K562 (cell line): Measurements from ENCODE around the gene PIEZO2. TPM values are rescaled to one million over a fixed set of nuclear protein-coding genes. Genes with fewer than 3 reads are reported as not detected.
"Not testable (repeated sequence)": the region's sequence is repeated elsewhere in the genome, so short reads cannot be mapped to it uniquely, and the experiment has no call there.

Experiments
- ATAC-seq: fragments of 200-7000 bp; cut with Tn5 transposase; 3 replicates; pipeline ENCODE4 v1.9.1; 2020; ENCODE audit warnings: moderate library complexity
- BruUV-seq: library from RNA; stranded (reverse); fragments of 400-500 nt; replicated peaks from 2 replicates; lab custom pipeline; 2021; lab: Mats Ljungman, UMichigan
- CTCF ChIA-PET: fragments of 300-600 bp; formaldehyde crosslinking; extraction: SDS; loops from one replicate; lab custom pipeline; 2021; ENCODE audit warnings: low intra/inter-chr PET ratio; lab: Yijun Ruan, JAX
- POLR2A ChIA-PET: fragments of 300-600, 350-650 bp; sonication (Branson Sonifier 250); formaldehyde crosslinking; extraction: SDS; loops from one replicate; lab custom pipeline; 2021; ENCODE audit warnings: antibody characterized with exemption, inconsistent platforms; lab: Yijun Ruan, JAX
- DNase-seq, 4 experiments: peaks; one replicate each; pipeline versions ENCODE4 v3.0.0 to v3.0.0-alpha.2; 2011 to 2018; ENCODE audit warnings: low spot score in 3 of 4, mixed read lengths in 3 of 4; ENCODE audit errors: extremely low read depth in 1 of 4
- FAIRE-seq: peaks from 2 replicates; lab custom pipeline; 2011; peaks lifted over from hg19 to GRCh38; lab: Jason Lieb, UNC
- H2AFZ ChIP-seq: 2 replicates; pipeline ENCODE4 v1.6.0; 2011; ENCODE audit warnings: low read depth, low read length, control low read depth, inconsistent platforms
- H3K27ac ChIP-seq: fragments of 200-600 bp; 3 replicates; pipeline ENCODE4 v1.8.0; 2011; ENCODE audit warnings: low read depth, mild to moderate bottlenecking, control low read depth, inconsistent platforms, low read length, moderate library complexity, mixed read lengths; ENCODE audit errors: extremely low read depth
- H3K27me3 ChIP-seq, 2 experiments: fragments of 300-600 bp in 1 of 2; 2 replicates in 1 of 2; 3 replicates in 1 of 2; pipeline versions ENCODE4 v1.6.0 to v1.8.0; 2011; ENCODE audit warnings: inconsistent platforms in 2 of 2, low read length in 2 of 2, mild to moderate bottlenecking in 1 of 2, mixed read lengths in 1 of 2, moderate library complexity in 1 of 2; ENCODE audit not compliant: control insufficient read depth in 2 of 2, insufficient read depth in 2 of 2
- H3K36me3 ChIP-seq: fragments of 300-600 bp; 3 replicates; pipeline ENCODE4 v1.8.0; 2011; ENCODE audit warnings: mild to moderate bottlenecking, low read length, inconsistent platforms; ENCODE audit not compliant: control insufficient read depth, insufficient read depth
- H3K4me1 ChIP-seq, 2 experiments: fragments of 200-600 bp in 1 of 2; replicated peaks in 1 of 2; 2 replicates in 1 of 2; 3 replicates in 1 of 2; pipeline versions ENCODE4 v1.5.1 to v1.8.0; 2011; ENCODE audit warnings: inconsistent platforms in 2 of 2, low read length in 2 of 2, mild to moderate bottlenecking in 1 of 2, mixed read lengths in 1 of 2, moderate library complexity in 1 of 2; ENCODE audit not compliant: control insufficient read depth in 2 of 2, insufficient read depth in 2 of 2
- H3K4me2 ChIP-seq: 2 replicates; pipeline ENCODE4 v1.6.1; 2011; ENCODE audit warnings: low read length, control low read depth, inconsistent platforms, mixed read lengths; ENCODE audit not compliant: insufficient read depth
- H3K4me3 ChIP-seq: fragments of 200-600 bp; sonication (generic), shearing (Covaris generic); 2 replicates; pipeline ENCODE4 v1.5.1; 2016; ENCODE audit warnings: control low read depth, inconsistent platforms
- H3K79me2 ChIP-seq: fragments of 200-600 bp; 3 replicates; pipeline ENCODE4 v1.8.0; 2011; ENCODE audit warnings: low read length, inconsistent platforms; ENCODE audit not compliant: control insufficient read depth, insufficient read depth
- H3K9ac ChIP-seq, 2 experiments: 2 replicates each; pipeline versions ENCODE4 v1.6.0 to v1.6.1; 2011; ENCODE audit warnings: low read depth in 2 of 2, low read length in 2 of 2, control low read depth in 1 of 2, inconsistent platforms in 1 of 2, mild to moderate bottlenecking in 1 of 2, mixed read lengths in 1 of 2; ENCODE audit not compliant: insufficient read depth in 1 of 2
- H3K9me1 ChIP-seq: one replicate; pipeline ENCODE4 v1.6.0; 2011; ENCODE audit warnings: inconsistent platforms, mild to moderate bottlenecking, low read length, moderate library complexity; ENCODE audit not compliant: control insufficient read depth, insufficient read depth
- H3K9me3 ChIP-seq: replicated peaks from 2 replicates; pipeline ENCODE4 v1.5.1; 2011; ENCODE audit warnings: low read depth, low read length, inconsistent platforms; ENCODE audit not compliant: control insufficient read depth, insufficient read depth
- H4K20me1 ChIP-seq: replicated peaks from 2 replicates; pipeline ENCODE4 v1.6.1; 2011; ENCODE audit warnings: low read length, inconsistent platforms, mixed read lengths; ENCODE audit not compliant: control insufficient read depth, insufficient read depth
- C11orf30 ChIP-seq: fragments of 450-650 bp; IDR thresholded peaks from 2 replicates; pipeline ENCODE4 v1.6.1; 2016; ENCODE audit warnings: low read depth, mild to moderate bottlenecking
- CEBPG ChIP-seq, 3 experiments: fragments of 200-800 bp in 1 of 3; sonication (Bioruptor generic) in 1 of 3; sonication (generic) in 1 of 3; formaldehyde crosslinking in 1 of 3; IDR thresholded peaks in 2 of 3; conservative IDR thresholded peaks in 1 of 3; 2 replicates each; pipeline versions ENCODE4 v1.6.1 to v1.8.0; 2016 to 2022; ENCODE audit warnings: missing compliant biosample characterization in 2 of 3, missing genetic modification characterization in 2 of 3, mild to moderate bottlenecking in 1 of 3, missing genetic modification reagents in 1 of 3
- L3MBTL2 ChIP-seq: fragments of 450-650 bp; IDR thresholded peaks from 2 replicates; pipeline ENCODE4 v1.6.1; 2016; ENCODE audit warnings: mild to moderate bottlenecking, moderate library complexity
- MAFG ChIP-seq: fragments of 450-650 bp; conservative IDR thresholded peaks from 2 replicates; pipeline ENCODE4 v1.6.1; 2016; ENCODE audit warnings: missing genetic modification characterization, missing compliant biosample characterization
- NR2C1 ChIP-seq, 2 experiments: fragments of 450-650 bp; IDR thresholded peaks; 2 replicates each; pipeline ENCODE4 v1.6.1; 2017; ENCODE audit warnings: mild to moderate bottlenecking in 2 of 2, antibody characterized with exemption in 1 of 2, inconsistent platforms in 1 of 2, missing compliant biosample characterization in 1 of 2, missing genetic modification characterization in 1 of 2
- SMAD4 ChIP-seq: fragments of 250-450 bp; sonication (Bioruptor Pico); conservative IDR thresholded peaks from 2 replicates; pipeline ENCODE4 v1.8.0; 2021; ENCODE audit warnings: inconsistent platforms, mild to moderate bottlenecking, moderate library complexity
- ZBTB9 ChIP-seq: fragments of 450-650 bp; formaldehyde crosslinking; IDR thresholded peaks from 2 replicates; pipeline ENCODE4 v1.4.0; 2020; ENCODE audit warnings: mild to moderate bottlenecking, moderate library complexity
- ZNF316 ChIP-seq: fragments of 450-650 bp; IDR thresholded peaks from 2 replicates; pipeline ENCODE4 v1.6.1; 2016
- WGBS: fragments of 100-300 bp; shearing (Covaris generic); methylation state at CpG from one replicate; pipeline ENCODE4 v1.1.6; 2016; ENCODE audit warnings: low coverage, mixed read lengths; ENCODE audit not compliant: insufficient coverage; ENCODE audit errors: missing lambda C conversion rate; 5-methylcytosine and 5-hydroxymethylcytosine counted together
- in situ Hi-C: fragments of 300-500 bp; cut with MboI; formaldehyde crosslinking; loops from 4 replicates; pipeline ENCODE4 v1.15.0; 2018; ENCODE audit warnings: inconsistent platforms, mixed read lengths
- intact Hi-C: fragments of 100-400 bp; cut with micrococcal nuclease; formaldehyde crosslinking; loops from 2 replicates; pipeline ENCODE4 v1.14.2; 2022
- polyA plus RNA-seq, 8 experiments: library from polyadenylated mRNA; depleted of rRNA in 4 of 8; stranded (reverse) in 5 of 8; unstranded in 3 of 8; fragments of >200 nt; fragmentation: Nextera tagmentation in 2 of 8; fragmentation: Illumina TruSeq in 1 of 8; extraction: Ambion mirVana in 2 of 8; extraction: Trizol in 1 of 8; gene quantifications; 2 replicates each; pipeline versions ENCODE4 v1.2.1 to v1.2.3, GENCODE V29; 2011 to 2014; ENCODE audit warnings: inconsistent platforms in 1 of 8, missing spikeins in 1 of 8
- total RNA-seq, 7 experiments: library from RNA; depleted of rRNA in 6 of 7; stranded (reverse); fragments of >200 nt in 6 of 7; fragmentation: Illumina TruSeq in 2 of 7; extraction: Trizol in 2 of 7; gene quantifications; 2 replicates each; pipeline versions ENCODE4 v1.2.1 to v1.2.3, GENCODE V29; 2011 to 2021; ENCODE audit warnings: low replicate concordance in 1 of 7

Gene PIEZO2
- total and polyA plus RNA-seq, 9 of the 15 experiments (the other 6 are each of a cell fraction or from before 2014, with no cell fraction given), result 0.54 to 4.1 (median 2.0) TPM

- TF ChIP-seq ZBTB9 (CRISPR knock-in tag), result 0 out of 2 replicates have a peak, but pooled peaks have one; percentile 34
- peak; percentile 71 for TF ChIP-seq MAFG (tag)
- peak; percentile 48; the same call in 1 of the 2 replicates for TF ChIP-seq ZNF316
- TF ChIP-seq NR2C1 (IDR thresholded peaks at IDR 0.05); CEBPG (CRISPR knock-in tag; IDR thresholded peaks at IDR 0.05): not testable (repeated sequence)
- TF ChIP-seq NR2C1 (tag; IDR thresholded peaks at IDR 0.05), result 0 out of 2 replicates have a peak, but pooled peaks have one; percentile 9
- 0 out of 2 replicates have a peak, but pooled peaks have one; percentile 32 for TF ChIP-seq SMAD4 (CRISPR knock-in tag)
- TF ChIP-seq CEBPG (tag; conservative IDR thresholded peaks at IDR 0.05 in 1 of 2, IDR thresholded peaks at IDR 0.05 in 1 of 2), result peak in 1 of 2 experiments; percentile 85; a peak in 2 of 4 replicates
- peak; percentile 48; the same call in 1 of the 2 replicates for TF ChIP-seq C11orf30
- peak; percentile 80 for TF ChIP-seq L3MBTL2
Measured at GRCh38 chr18:10626606-10627213, 522.7 kb downstream of the PIEZO2 start (continued).

- H3K27ac ChIP-seq, POLR2A ChIA-PET, H3K36me3 ChIP-seq, in situ Hi-C loops, intact Hi-C loops, H4K20me1 ChIP-seq, H3K4me1 ChIP-seq, CTCF ChIA-PET, H3K9me1 ChIP-seq, FAIRE-seq, ATAC-seq, H3K9me3 ChIP-seq, H3K9ac ChIP-seq, BruUV-seq, H3K79me2 ChIP-seq, H3K4me3 ChIP-seq, H3K27me3 ChIP-seq, H3K4me2 ChIP-seq, DNase-seq: not testable (repeated sequence)
- 62% methylated on average over 4 of the region's 4 CpGs for WGBS
- peak overlapping the region; percentile 35 for H2AFZ ChIP-seq
Measured at GRCh38 chr18:10623606-10624005, 525.8 kb downstream of the PIEZO2 start.

GRCh38 chr18:10622982-10623381 lies 526.4 kb downstream of the PIEZO2 start:
- POLR2A ChIA-PET, H3K36me3 ChIP-seq, H3K9me1 ChIP-seq, H3K4me2 ChIP-seq, ATAC-seq, BruUV-seq, FAIRE-seq, intact Hi-C loops, CTCF ChIA-PET, H3K27ac ChIP-seq, DNase-seq, H3K4me3 ChIP-seq, H3K9ac ChIP-seq, H3K27me3 ChIP-seq, H3K9me3 ChIP-seq, H4K20me1 ChIP-seq, H3K4me1 ChIP-seq, H3K79me2 ChIP-seq, in situ Hi-C loops, H2AFZ ChIP-seq: not testable (repeated sequence)
- 13% methylated on average over 1 of the region's 2 CpGs for WGBS
